Ishikawa (cell line): ENCODE data around the gene STRBP.

Experiments
- CEBPB ChIP-seq: IDR thresholded peaks from 2 replicates; pipeline ENCODE4 v1.6.1; 2012
- CREB1 ChIP-seq: IDR thresholded peaks from 2 replicates; pipeline ENCODE4 v1.6.1; 2012; ENCODE audit warnings: low read depth
- EGR1 ChIP-seq: IDR thresholded peaks from 2 replicates; pipeline ENCODE4 v1.6.1; 2012
- EP300 ChIP-seq: IDR thresholded peaks from 2 replicates; pipeline ENCODE4 v1.6.1; 2012; ENCODE audit warnings: borderline replicate concordance
- FOXM1 ChIP-seq: IDR thresholded peaks from 2 replicates; pipeline ENCODE4 v1.6.1; 2012; ENCODE audit warnings: low read depth, borderline replicate concordance
- NFIC ChIP-seq: IDR thresholded peaks from 2 replicates; pipeline ENCODE4 v1.6.1; 2012
- RAD21 ChIP-seq: IDR thresholded peaks from 2 replicates; pipeline ENCODE4 v1.6.1; 2012; ENCODE audit warnings: low read depth
- TAF1 ChIP-seq: IDR thresholded peaks from 2 replicates; pipeline ENCODE4 v1.6.1; 2012; ENCODE audit warnings: low read depth, mild to moderate bottlenecking
- TCF12 ChIP-seq: IDR thresholded peaks from 2 replicates; pipeline ENCODE4 v1.6.1; 2012; ENCODE audit warnings: low read depth
- TEAD4 ChIP-seq: IDR thresholded peaks from 2 replicates; pipeline ENCODE4 v1.6.1; 2012
- YY1 ChIP-seq: IDR thresholded peaks from 2 replicates; pipeline ENCODE4 v1.6.1; 2012; ENCODE audit warnings: low read depth
- ZBTB7A ChIP-seq: IDR thresholded peaks from 2 replicates; pipeline ENCODE4 v1.6.1; 2012; ENCODE audit warnings: low read depth
- TF ChIP-seq, protein P1 (sequence below): IDR thresholded peaks from 2 replicates; pipeline ENCODE4 v1.6.1; 2012
- TF ChIP-seq, protein P2 (sequence below): IDR thresholded peaks from 2 replicates; pipeline ENCODE4 v1.6.1; 2012
- TF ChIP-seq, protein P3 (sequence below): IDR thresholded peaks from 2 replicates; pipeline ENCODE4 v1.6.1; 2012; ENCODE audit warnings: low read depth, mild to moderate bottlenecking

Gene STRBP

DNA sequence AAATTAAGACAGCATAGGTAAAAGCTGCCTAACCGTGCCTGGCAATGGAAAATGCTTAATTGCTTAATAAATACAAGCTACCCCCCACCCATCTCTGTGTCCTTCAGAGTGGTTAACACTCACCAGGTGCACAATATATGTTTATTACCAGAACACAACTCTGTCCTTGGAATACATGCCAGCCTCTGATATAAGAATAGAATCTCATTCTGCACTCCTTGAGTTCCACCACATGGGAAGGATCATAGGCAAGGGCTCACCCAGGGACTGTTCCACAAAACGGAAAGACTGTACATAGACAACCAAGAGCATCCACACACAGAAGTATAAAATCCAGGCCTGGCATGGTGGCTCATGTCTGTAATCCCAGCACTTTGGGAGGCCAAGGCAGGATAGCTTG lies 91.4 kb downstream of the STRBP start:
- TF ChIP-seq FOXM1 (no peak), EGR1 (no peak), CREB1 (no peak), NFIC (no peak), TEAD4 (no peak), RAD21 (no peak), TAF1 (no peak), TCF12 (no peak), CEBPB (no peak), EP300 (no peak), ZBTB7A (no peak), YY1 (no peak)
- TF ChIP-seq, protein P1, sequence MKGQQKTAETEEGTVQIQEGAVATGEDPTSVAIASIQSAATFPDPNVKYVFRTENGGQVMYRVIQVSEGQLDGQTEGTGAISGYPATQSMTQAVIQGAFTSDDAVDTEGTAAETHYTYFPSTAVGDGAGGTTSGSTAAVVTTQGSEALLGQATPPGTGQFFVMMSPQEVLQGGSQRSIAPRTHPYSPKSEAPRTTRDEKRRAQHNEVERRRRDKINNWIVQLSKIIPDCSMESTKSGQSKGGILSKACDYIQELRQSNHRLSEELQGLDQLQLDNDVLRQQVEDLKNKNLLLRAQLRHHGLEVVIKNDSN: no peak
- TF ChIP-seq, protein P2, sequence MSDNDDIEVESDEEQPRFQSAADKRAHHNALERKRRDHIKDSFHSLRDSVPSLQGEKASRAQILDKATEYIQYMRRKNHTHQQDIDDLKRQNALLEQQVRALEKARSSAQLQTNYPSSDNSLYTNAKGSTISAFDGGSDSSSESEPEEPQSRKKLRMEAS: no peak
- TF ChIP-seq, protein P3, sequence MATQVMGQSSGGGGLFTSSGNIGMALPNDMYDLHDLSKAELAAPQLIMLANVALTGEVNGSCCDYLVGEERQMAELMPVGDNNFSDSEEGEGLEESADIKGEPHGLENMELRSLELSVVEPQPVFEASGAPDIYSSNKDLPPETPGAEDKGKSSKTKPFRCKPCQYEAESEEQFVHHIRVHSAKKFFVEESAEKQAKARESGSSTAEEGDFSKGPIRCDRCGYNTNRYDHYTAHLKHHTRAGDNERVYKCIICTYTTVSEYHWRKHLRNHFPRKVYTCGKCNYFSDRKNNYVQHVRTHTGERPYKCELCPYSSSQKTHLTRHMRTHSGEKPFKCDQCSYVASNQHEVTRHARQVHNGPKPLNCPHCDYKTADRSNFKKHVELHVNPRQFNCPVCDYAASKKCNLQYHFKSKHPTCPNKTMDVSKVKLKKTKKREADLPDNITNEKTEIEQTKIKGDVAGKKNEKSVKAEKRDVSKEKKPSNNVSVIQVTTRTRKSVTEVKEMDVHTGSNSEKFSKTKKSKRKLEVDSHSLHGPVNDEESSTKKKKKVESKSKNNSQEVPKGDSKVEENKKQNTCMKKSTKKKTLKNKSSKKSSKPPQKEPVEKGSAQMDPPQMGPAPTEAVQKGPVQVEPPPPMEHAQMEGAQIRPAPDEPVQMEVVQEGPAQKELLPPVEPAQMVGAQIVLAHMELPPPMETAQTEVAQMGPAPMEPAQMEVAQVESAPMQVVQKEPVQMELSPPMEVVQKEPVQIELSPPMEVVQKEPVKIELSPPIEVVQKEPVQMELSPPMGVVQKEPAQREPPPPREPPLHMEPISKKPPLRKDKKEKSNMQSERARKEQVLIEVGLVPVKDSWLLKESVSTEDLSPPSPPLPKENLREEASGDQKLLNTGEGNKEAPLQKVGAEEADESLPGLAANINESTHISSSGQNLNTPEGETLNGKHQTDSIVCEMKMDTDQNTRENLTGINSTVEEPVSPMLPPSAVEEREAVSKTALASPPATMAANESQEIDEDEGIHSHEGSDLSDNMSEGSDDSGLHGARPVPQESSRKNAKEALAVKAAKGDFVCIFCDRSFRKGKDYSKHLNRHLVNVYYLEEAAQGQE: no peak

DNA sequence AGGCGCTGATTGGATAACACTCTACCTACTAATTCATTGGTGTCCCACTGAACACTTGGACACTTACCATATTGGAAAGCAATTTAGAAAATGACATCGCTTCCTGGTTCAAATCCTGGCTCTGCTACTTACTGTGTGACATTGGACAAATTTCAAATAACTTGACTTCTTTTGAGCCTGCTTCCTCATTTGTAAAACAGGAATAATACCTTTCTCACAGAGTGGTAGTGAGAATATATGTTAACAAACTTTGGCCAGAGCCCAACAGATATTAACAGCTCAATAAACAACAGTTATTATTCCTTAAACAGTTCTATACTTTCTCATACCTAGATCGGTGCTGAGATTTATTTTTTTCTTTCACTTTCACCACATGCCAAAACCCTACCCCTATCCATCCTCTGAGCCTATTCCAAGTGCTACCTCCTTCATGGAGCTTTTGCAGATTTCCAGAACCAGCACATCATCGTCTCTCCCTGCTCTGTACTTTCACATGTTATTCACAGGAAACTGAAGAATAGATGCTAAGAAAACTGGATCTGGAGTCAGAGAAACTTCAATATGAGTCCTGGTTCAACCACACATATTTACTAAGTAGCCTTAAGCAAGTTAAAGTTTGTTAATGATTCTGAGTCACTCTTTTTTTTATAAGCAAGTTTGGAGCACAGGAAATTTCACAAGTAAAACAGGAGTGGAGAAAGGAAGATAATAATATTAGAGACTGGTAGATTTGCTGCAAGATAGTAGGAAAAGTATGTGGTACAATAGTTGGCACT lies 92.3 kb downstream of the STRBP start:
- TF ChIP-seq, protein P1: no peak
- TF ChIP-seq EP300: no peak
- no peak for TF ChIP-seq CREB1
- TF ChIP-seq TCF12: no peak
- TF ChIP-seq FOXM1: no peak
- TF ChIP-seq CEBPB: no peak
- TF ChIP-seq, protein P3: no peak
- TF ChIP-seq ZBTB7A: no peak
- TF ChIP-seq, protein P2: no peak
- TF ChIP-seq YY1: no peak
- no peak for TF ChIP-seq TAF1
- TF ChIP-seq NFIC: no peak
- TF ChIP-seq TEAD4: no peak
- no peak for TF ChIP-seq EGR1
- TF ChIP-seq RAD21: no peak

DNA sequence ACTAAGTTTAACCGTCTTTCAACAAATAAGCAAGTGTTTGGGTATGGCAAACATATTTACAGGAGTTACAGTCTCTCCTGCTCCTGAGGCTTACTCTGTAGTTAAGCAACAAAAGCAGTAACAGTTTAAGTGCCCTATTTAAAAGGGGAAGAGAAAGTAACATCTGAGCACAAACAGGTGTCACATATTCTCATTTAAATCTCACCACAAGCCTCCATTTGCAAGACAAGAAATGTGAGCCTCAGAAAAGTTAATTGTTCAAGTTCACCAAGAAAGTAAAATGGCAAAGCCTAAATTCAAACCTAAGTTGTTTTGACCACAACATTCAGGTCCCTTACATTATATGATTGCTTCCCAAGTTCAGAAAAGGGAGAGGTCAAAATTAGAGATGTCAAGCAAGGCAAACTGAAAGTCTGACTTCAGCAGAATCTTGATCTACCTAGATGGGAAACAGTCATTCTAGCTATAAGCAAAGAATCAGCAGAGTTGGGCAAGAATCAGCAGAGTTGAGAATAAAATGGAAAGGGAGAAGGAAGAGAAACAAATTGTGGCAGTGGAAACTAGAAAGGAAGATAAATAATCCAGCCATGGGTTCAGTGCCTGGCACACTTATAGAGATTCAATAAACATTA lies 93.4 kb downstream of the STRBP start:
- no peak for TF ChIP-seq CREB1
- TF ChIP-seq RAD21: no peak

DNA sequence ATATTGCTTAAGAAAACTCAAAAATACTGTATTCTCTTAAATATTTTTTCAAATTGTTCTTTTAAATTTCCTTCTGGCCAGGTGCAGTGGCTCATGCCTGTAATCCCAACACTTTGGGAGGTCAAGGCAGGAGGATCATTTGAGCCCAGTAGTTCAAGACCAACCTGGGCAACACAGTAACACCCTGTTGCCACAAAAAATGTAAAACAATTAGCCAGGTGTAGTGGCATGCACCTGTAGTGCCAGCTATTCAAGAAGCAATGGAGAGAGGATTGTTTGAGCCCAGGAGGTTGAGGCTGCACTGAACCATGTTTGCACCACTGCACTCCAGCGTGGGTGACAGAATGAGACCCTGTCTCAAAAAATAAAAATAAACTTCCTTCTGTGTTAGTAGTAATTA lies 94.3 kb downstream of the STRBP start:
- no peak for TF ChIP-seq EP300
- no peak for TF ChIP-seq ZBTB7A
- TF ChIP-seq TAF1: no peak
- TF ChIP-seq YY1: no peak
- TF ChIP-seq CEBPB: no peak

DNA sequence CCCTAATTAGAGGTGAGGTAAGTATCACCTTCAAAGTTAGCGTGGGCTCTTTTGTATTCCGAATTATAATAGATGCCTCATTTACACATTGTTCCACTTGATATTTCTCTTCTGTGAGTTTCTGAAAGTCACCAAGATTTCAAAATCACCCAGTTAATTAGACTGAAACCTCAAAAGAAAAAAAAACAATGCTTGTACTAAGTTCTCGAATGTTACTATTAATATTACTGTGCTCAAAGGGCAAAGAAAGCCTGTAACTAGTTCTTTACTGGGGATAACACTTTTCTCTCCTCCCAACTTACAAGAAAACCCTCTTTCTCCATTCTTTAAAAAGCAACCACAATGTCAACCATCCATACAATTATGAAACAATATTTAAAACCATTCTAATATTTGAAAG lies 98.5 kb downstream of the STRBP start:
- TF ChIP-seq ZBTB7A (no peak), CEBPB (no peak), CREB1 (no peak), RAD21 (no peak), TAF1 (no peak), EGR1 (no peak)
- TF ChIP-seq, protein P2: no peak
- TF ChIP-seq, protein P1: no peak
- TF ChIP-seq, protein P3: no peak
